Neural crest cell (in vitro differentiated cells): Measurements from ENCODE around the gene ELANE. TPM values are rescaled to one million over a fixed set of nuclear protein-coding genes. Genes with fewer than 3 reads are reported as not detected.

Experiments used
- DNase-seq: peaks from one replicate; pipeline ENCODE4 v3.0.0; 2021; ENCODE audit warnings: low read depth, mixed read lengths, low spot score
- H3K27ac Mint-ChIP-seq: one replicate; pipeline ENCODE4 v1.8.0; 2021; ENCODE audit warnings: mild to moderate bottlenecking, mixed read lengths; ENCODE audit not compliant: unreplicated experiment
- H3K27me3 Mint-ChIP-seq: 2 replicates; pipeline ENCODE4 v1.8.0; 2021; ENCODE audit warnings: low read depth, mild to moderate bottlenecking, mixed read lengths
- H3K36me3 Mint-ChIP-seq: 2 replicates; pipeline ENCODE4 v1.8.0; 2021; ENCODE audit warnings: low read depth, mild to moderate bottlenecking, mixed read lengths
- H3K4me1 Mint-ChIP-seq: 2 replicates; pipeline ENCODE4 v1.8.0; 2021; ENCODE audit warnings: mixed read lengths
- H3K4me3 Mint-ChIP-seq: one replicate; pipeline ENCODE4 v1.8.0; 2021; ENCODE audit warnings: mild to moderate bottlenecking, mixed read lengths
- H3K9me3 Mint-ChIP-seq: 2 replicates; pipeline ENCODE4 v1.8.0; 2021; ENCODE audit warnings: mixed read lengths
- total RNA-seq: library from RNA; stranded (reverse); gene quantifications from 2 replicates; pipeline ENCODE4 v1.2.1, GENCODE V29; 2021
- TF ChIP-seq, protein P1 (sequence below): fragments of 200-600 bp; sonication (generic); conservative IDR thresholded peaks from 2 replicates; pipeline ENCODE4 v1.5.0; 2021; ENCODE audit warnings: antibody characterized with exemption, mild to moderate bottlenecking

The ELANE gene
- total RNA-seq, 1 donor from 2014 or later: not detected

DNA sequence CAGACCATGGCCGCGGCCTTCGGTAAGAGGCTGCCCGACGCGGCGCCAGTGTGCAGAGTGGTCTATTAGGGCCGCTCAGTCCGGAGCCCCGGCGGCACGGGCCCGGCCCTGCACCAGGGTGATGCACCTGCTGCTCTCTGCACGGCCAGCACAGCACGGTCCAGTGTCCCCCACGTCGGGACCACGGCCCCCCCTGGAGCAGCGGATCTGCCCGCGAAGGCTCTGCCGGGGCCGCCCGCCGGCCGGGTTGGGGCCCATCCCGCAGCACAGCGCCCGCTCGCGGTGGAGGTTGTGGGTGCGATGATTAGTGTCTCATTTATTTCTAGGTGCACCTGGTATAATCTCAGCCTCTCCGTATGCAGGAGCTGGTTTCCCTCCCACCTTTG, 46.9 kb upstream of the ELANE start:
- no peaks in the 10 kb centered on the region for H3K9me3 Mint-ChIP-seq
- peak overlapping the region; percentile 56 for H3K4me3 Mint-ChIP-seq
- peaks cover 27% of the 10 kb centered on the region for H3K36me3 Mint-ChIP-seq
- H3K27me3 Mint-ChIP-seq: peaks cover 12% of the 10 kb centered on the region
- no peak for DNase-seq
- peaks cover 25% of the 10 kb centered on the region for H3K4me1 Mint-ChIP-seq
- H3K27ac Mint-ChIP-seq: no peak overlapping the region
- TF ChIP-seq, protein P1, sequence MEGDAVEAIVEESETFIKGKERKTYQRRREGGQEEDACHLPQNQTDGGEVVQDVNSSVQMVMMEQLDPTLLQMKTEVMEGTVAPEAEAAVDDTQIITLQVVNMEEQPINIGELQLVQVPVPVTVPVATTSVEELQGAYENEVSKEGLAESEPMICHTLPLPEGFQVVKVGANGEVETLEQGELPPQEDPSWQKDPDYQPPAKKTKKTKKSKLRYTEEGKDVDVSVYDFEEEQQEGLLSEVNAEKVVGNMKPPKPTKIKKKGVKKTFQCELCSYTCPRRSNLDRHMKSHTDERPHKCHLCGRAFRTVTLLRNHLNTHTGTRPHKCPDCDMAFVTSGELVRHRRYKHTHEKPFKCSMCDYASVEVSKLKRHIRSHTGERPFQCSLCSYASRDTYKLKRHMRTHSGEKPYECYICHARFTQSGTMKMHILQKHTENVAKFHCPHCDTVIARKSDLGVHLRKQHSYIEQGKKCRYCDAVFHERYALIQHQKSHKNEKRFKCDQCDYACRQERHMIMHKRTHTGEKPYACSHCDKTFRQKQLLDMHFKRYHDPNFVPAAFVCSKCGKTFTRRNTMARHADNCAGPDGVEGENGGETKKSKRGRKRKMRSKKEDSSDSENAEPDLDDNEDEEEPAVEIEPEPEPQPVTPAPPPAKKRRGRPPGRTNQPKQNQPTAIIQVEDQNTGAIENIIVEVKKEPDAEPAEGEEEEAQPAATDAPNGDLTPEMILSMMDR: no peak

DNA sequence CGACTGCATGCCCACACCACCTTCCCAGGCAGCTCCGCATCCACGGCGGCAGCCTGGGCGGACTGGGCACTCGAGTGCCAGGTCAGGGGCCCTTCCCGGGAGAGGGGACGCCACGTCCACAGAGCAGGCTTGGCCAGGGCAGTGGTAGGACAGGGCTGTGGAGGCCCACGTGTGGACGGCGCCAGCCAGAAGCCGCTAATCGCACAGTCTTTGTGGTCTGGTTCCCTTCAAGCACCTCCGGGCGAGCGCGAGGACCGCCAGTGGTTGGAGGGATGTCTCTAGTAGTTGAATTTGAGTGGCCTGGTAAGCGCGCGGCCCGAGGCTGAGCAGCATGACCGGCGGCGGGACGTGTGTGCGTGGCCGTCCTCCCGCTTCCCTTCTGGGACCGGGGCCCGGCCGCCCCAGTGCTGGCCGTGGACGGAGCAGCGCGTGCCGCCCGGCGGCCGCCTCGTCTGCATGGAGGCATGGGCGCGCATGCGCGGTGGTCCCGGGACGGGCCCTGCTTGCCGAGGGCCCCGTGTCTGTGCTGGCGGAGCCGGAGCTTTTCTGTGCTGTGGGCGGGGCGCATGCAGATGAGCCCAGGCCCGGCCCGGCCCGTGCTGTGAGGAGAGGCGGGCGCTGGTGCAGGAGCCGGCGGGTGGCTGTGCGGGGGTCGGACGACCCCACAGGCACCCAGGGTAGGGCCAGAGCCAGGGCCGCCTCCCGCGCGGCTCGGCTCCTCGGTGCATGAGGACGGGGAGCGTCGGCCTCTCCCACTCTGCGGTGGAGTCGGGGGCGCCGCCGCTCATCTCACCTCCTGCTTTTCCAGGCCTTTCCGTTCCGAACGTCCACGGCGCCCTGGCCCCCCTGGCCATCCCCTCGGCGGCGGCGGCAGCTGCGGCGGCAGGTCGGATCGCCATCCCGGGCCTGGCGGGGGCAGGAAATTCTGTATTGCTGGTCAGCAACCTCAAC, 46.2 kb upstream of the ELANE start:
- TF ChIP-seq, protein P1: no peak
- H3K27me3 Mint-ChIP-seq: peaks cover 12% of the 10 kb centered on the region
- peak overlapping the region; percentile 56 for H3K4me3 Mint-ChIP-seq
- peaks cover 25% of the 10 kb centered on the region for H3K36me3 Mint-ChIP-seq
- peaks cover 19% of the 10 kb centered on the region for H3K4me1 Mint-ChIP-seq
- no peak for DNase-seq
- no peak overlapping the region for H3K27ac Mint-ChIP-seq
- H3K9me3 Mint-ChIP-seq: no peaks in the 10 kb centered on the region

DNA sequence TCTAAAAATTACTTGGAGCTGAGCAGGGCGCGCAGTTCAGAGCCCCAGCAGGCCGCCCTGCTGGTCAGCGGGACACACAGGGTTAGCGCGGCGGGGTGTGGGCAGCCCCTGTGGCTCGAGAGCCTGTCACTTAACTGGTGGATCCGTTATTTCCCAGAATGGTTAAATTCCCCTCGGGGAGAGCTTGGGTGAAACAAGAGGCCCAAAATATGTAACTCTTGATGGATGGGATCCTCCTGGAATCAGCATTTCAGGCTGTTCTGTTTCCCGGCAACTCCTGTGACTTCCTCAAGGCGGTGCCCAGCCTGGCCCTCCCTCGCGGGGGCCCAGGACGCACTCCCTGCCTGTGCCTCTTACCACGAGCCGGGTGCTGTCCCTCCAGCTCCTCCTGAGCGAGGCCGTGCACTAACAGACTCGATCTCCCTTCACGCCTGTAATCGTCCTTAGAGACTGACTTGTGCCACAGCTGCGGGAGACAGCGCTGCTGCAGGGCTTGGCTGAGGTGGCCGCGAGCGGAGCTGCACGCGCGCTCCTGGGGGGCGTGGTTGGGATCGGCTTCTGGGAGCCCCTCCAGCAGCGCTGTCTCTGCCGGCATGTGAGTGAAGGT, 45.2 kb upstream of the ELANE start:
- Mint-ChIP-seq H3K9me3 (no peaks in the 10 kb centered on the region), H3K36me3 (peaks cover 32% of the 10 kb centered on the region)
- no peak for DNase-seq

DNA sequence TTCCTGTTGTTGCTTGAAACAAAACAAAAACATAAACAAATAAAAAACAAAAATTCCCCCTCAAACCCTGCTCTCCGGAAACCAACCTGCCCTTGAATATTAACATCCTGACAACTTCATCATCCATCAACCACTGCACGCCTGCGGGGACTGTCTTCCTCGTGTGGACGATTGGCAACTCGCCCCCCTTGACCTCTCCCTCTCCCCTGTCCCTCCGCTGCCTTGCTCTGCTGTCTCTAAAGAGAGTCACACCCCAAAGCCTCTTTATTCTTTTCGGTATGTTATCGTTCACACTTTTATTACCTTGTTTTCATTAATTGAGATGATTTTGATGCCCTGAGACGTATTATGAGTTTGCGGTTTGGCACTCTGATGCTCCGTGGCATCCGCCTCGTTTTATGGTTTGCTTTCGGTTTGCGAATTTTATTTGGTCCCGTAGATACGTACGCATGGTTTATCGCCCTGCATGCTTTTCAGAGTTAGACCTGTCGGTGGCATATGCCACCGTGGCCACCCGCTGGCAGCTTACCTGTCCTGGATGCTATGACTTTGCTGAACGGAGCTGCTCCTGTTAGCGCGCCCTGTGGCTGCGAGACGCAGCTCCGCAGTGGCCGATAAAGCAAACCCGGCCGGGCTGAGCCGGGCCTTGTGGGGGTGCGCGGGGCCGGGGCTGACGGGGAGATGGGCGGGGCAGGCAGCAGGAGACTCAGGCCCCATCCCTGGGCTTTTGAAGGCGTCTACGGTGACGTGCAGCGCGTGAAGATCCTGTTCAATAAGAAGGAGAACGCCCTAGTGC, 44.3 kb upstream of the ELANE start:
- DNase-seq: no peak
- TF ChIP-seq, protein P1: no peak
- H3K4me1 Mint-ChIP-seq: peaks cover 7% of the 10 kb centered on the region
- H3K27ac Mint-ChIP-seq: no peak overlapping the region
- H3K27me3 Mint-ChIP-seq: peaks cover 13% of the 10 kb centered on the region
- H3K36me3 Mint-ChIP-seq: peaks cover 29% of the 10 kb centered on the region
- no peaks in the 10 kb centered on the region for H3K9me3 Mint-ChIP-seq
- H3K4me3 Mint-ChIP-seq: peak overlapping the region; percentile 75

More for the DNA sequence above, 45.2 kb upstream of the ELANE start:
- no peak overlapping the region for H3K27ac Mint-ChIP-seq
- TF ChIP-seq, protein P1: no peak
- H3K27me3 Mint-ChIP-seq: peaks cover 17% of the 10 kb centered on the region
- peaks cover 16% of the 10 kb centered on the region for H3K4me1 Mint-ChIP-seq
- H3K4me3 Mint-ChIP-seq: peak overlapping the region; percentile 77

DNA sequence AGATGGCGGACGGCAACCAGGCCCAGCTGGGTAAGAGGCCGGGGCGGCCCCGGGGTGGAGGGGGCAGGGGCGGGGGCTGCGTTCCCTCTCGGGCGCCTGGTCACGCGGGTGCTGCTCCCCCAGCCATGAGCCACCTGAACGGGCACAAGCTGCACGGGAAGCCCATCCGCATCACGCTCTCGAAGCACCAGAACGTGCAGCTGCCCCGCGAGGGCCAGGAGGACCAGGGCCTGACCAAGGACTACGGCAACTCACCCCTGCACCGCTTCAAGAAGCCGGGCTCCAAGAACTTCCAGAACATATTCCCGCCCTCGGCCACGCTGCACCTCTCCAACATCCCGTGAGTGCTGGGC, 43.7 kb upstream of the ELANE start:
- DNase-seq: no peak
- peaks cover 28% of the 10 kb centered on the region for H3K36me3 Mint-ChIP-seq
- H3K9me3 Mint-ChIP-seq: no peaks in the 10 kb centered on the region
- TF ChIP-seq, protein P1: no peak
- peaks cover 7% of the 10 kb centered on the region for H3K4me1 Mint-ChIP-seq
- no peak overlapping the region for H3K4me3 Mint-ChIP-seq
- H3K27me3 Mint-ChIP-seq: peaks cover 12% of the 10 kb centered on the region
- no peak overlapping the region for H3K27ac Mint-ChIP-seq
